ENCODE data around the gene CES3. TPM values are rescaled to one million over a fixed set of nuclear protein-coding genes. Genes with fewer than 3 reads are reported as not detected.
"Not testable (repeated sequence)": the region's sequence is repeated elsewhere in the genome, so short reads cannot be mapped to it uniquely, and the experiment has no call there.

The CES3 gene
- total RNA-seq, 1 experiment from 2014 or later = 0.31 TPM

GRCh38 chr16:66977341-66978113, 16.5 kb downstream of the CES3 start:
- H3K4me3 ChIP-seq (ENCODE audit: insufficient read depth, low read depth, low read length) = no peak overlapping the region
- H3K27me3 ChIP-seq (ENCODE audit: control insufficient read depth, insufficient read depth, low read length) = 0 out of 2 replicates have a peak, but pooled peaks cover 2% of the 10 kb centered on the region
- peak; percentile 96 for DNase-seq
- no peaks in the 10 kb centered on the region for H3K36me3 ChIP-seq (replicated peaks; ENCODE audit: control insufficient read depth, insufficient read depth, low read length)

- 0 out of 2 replicates have a peak, but pooled peaks cover 2% of the 10 kb centered on the region for H3K27me3 ChIP-seq (ENCODE audit: control insufficient read depth, insufficient read depth, low read length)
- DNase-seq = no peak
- H3K36me3 ChIP-seq (replicated peaks; ENCODE audit: control insufficient read depth, insufficient read depth, low read length) = no peaks in the 10 kb centered on the region
- H3K4me3 ChIP-seq (ENCODE audit: insufficient read depth, low read depth, low read length) = no peak overlapping the region
These were observed 18.1 kb downstream of the CES3 start for GRCh38 chr16:66979011-66979717.

GRCh38 chr16:66983033-66983432, 22.0 kb downstream of the CES3 start:
- Histone ChIP-seq H3K27me3 (ENCODE audit: control insufficient read depth, insufficient read depth, low read length) (0 out of 2 replicates have a peak, but pooled peaks cover 2% of the 10 kb centered on the region), H3K36me3 (replicated peaks; ENCODE audit: control insufficient read depth, insufficient read depth, low read length) (no peaks in the 10 kb centered on the region), H3K4me3 (ENCODE audit: insufficient read depth, low read depth, low read length) (no peak overlapping the region)
- no peak for DNase-seq

- DNase-seq = no peak
- Histone ChIP-seq H3K27me3 (ENCODE audit: control insufficient read depth, insufficient read depth, low read length) (no peaks in the 10 kb centered on the region), H3K36me3 (replicated peaks; ENCODE audit: control insufficient read depth, insufficient read depth, low read length) (no peaks in the 10 kb centered on the region), H3K4me3 (ENCODE audit: insufficient read depth, low read depth, low read length) (no peak overlapping the region)
These were observed 23.8 kb downstream of the CES3 start for GRCh38 chr16:66984892-66985311.

GRCh38 chr16:66986559-66986958, 25.5 kb downstream of the CES3 start:
- DNase-seq = no peak
- Histone ChIP-seq H3K27me3 (ENCODE audit: control insufficient read depth, insufficient read depth, low read length) (no peaks in the 10 kb centered on the region), H3K4me3 (ENCODE audit: insufficient read depth, low read depth, low read length) (no peak overlapping the region), H3K36me3 (replicated peaks; ENCODE audit: control insufficient read depth, insufficient read depth, low read length) (no peaks in the 10 kb centered on the region)

GRCh38 chr16:66988197-66988788, 27.2 kb downstream of the CES3 start, which contains the start of gene CES4A:
Gene CES4A, plus strand, starts transcription at chr16:66988589. Its CDS starts 184 bp downstream, at chr16:66988773.
- no peak within 1 kb of the TSS for H3K4me3 ChIP-seq (ENCODE audit: insufficient read depth, low read depth, low read length)
- no peaks in the 10 kb centered on the region for H3K36me3 ChIP-seq (replicated peaks; ENCODE audit: control insufficient read depth, insufficient read depth, low read length)
- no peaks in the 10 kb centered on the region for H3K27me3 ChIP-seq (ENCODE audit: control insufficient read depth, insufficient read depth, low read length)
- no peak for DNase-seq

GRCh38 chr16:66991545-66992077, 30.5 kb downstream of the CES3 start:
- Histone ChIP-seq H3K4me3 (ENCODE audit: insufficient read depth, low read depth, low read length) (no peak overlapping the region), H3K27me3 (ENCODE audit: control insufficient read depth, insufficient read depth, low read length) (no peaks in the 10 kb centered on the region), H3K36me3 (replicated peaks; ENCODE audit: control insufficient read depth, insufficient read depth, low read length) (no peaks in the 10 kb centered on the region)
- no peak for DNase-seq

GRCh38 chr16:66993558-66993957, 32.5 kb downstream of the CES3 start:
- DNase-seq; H3K4me3 ChIP-seq (ENCODE audit: insufficient read depth, low read depth, low read length); H3K27me3 ChIP-seq (ENCODE audit: control insufficient read depth, insufficient read depth, low read length); H3K36me3 ChIP-seq (replicated peaks; ENCODE audit: control insufficient read depth, insufficient read depth, low read length): not testable (repeated sequence)

GRCh38 chr16:66996324-66996982, 35.4 kb downstream of the CES3 start:
- Histone ChIP-seq H3K36me3 (replicated peaks; ENCODE audit: control insufficient read depth, insufficient read depth, low read length) (no peaks in the 10 kb centered on the region), H3K27me3 (ENCODE audit: control insufficient read depth, insufficient read depth, low read length) (peaks cover 25% of the 10 kb centered on the region), H3K4me3 (ENCODE audit: insufficient read depth, low read depth, low read length) (no peak overlapping the region)
- DNase-seq = no peak

GRCh38 chr16:66996983-66997358, 35.9 kb downstream of the CES3 start:
- no peak for DNase-seq
- H3K4me3 ChIP-seq (ENCODE audit: insufficient read depth, low read depth, low read length) = no peak overlapping the region
- H3K36me3 ChIP-seq (replicated peaks; ENCODE audit: control insufficient read depth, insufficient read depth, low read length) = no peaks in the 10 kb centered on the region
- peaks cover 30% of the 10 kb centered on the region for H3K27me3 ChIP-seq (ENCODE audit: control insufficient read depth, insufficient read depth, low read length)

GRCh38 chr16:67000384-67001351, 39.6 kb downstream of the CES3 start:
- Histone ChIP-seq H3K36me3 (replicated peaks; ENCODE audit: control insufficient read depth, insufficient read depth, low read length) (no peaks in the 10 kb centered on the region), H3K4me3 (ENCODE audit: insufficient read depth, low read depth, low read length) (peak overlapping the region; percentile 62), H3K27me3 (ENCODE audit: control insufficient read depth, insufficient read depth, low read length) (peaks cover 48% of the 10 kb centered on the region)
- DNase-seq = peak; percentile 98

GRCh38 chr16:67001726-67002125, 40.7 kb downstream of the CES3 start:
- H3K4me3 ChIP-seq (ENCODE audit: insufficient read depth, low read depth, low read length) = no peak overlapping the region
- H3K27me3 ChIP-seq (ENCODE audit: control insufficient read depth, insufficient read depth, low read length) = peaks cover 48% of the 10 kb centered on the region
- H3K36me3 ChIP-seq (replicated peaks; ENCODE audit: control insufficient read depth, insufficient read depth, low read length) = no peaks in the 10 kb centered on the region
- no peak for DNase-seq

- H3K36me3 ChIP-seq (replicated peaks; ENCODE audit: control insufficient read depth, insufficient read depth, low read length) = no peaks in the 10 kb centered on the region
- DNase-seq = no peak
- H3K4me3 ChIP-seq (ENCODE audit: insufficient read depth, low read depth, low read length) = no peak overlapping the region
- peaks cover 18% of the 10 kb centered on the region for H3K27me3 ChIP-seq (ENCODE audit: control insufficient read depth, insufficient read depth, low read length)
These were observed 46.0 kb downstream of the CES3 start for GRCh38 chr16:67006930-67007658.
